Spleen (tissue), 7 donors: ENCODE results near the gene POU6F2.

Source experiments
- CTCF ChIP-seq, 11 experiments: fragments of 200-600 bp in 7 of 11; fragments of 450-650 bp in 4 of 11; sonication (generic) in 4 of 11; IDR thresholded peaks in 8 of 11; conservative IDR thresholded peaks in 3 of 11; 1 replicate in 7 of 11; 2 replicates in 4 of 11; pipeline versions ENCODE4 v1.4.0 to v1.8.0; 2016 to 2021; ENCODE audit warnings: antibody characterized with exemption in 11 of 11, inconsistent platforms in 4 of 11, mild to moderate bottlenecking in 1 of 11
- POLR2A ChIP-seq, 3 donors: fragments of 450-650 bp; IDR thresholded peaks; one replicate each; pipeline ENCODE4 v1.5.1; 2017; ENCODE audit warnings: antibody characterized with exemption in 3 of 3, mild to moderate bottlenecking in 1 of 3
- donor health status: DM: no; HTN: no; CAD: no; lungs with moderate emphysema.
- donor health status: DM: no; HTN: no; CAD: no.
- donor health status: DM: no; HTN: no; CAD: no.

GRCh38 chr7:38951213-38951612 lies 26.5 kb upstream of the POU6F2 start:
- TF ChIP-seq POLR2A (IDR thresholded peaks at IDR 0.05) (no peak), CTCF (IDR thresholded peaks at IDR 0.05 in 8 of 11, conservative IDR thresholded peaks at IDR 0.05 in 3 of 11) (no peak)
